Endometrial microvascular endothelial cells (primary cell): ENCODE measurements around the gene IFNGR1. TPM values are rescaled to one million over a fixed set of nuclear protein-coding genes. Genes with fewer than 3 reads are reported as not detected.

ENCODE experiments used
- in situ Hi-C: cut with HindIII; loops from 2 replicates; pipeline ENCODE4 v1.10.0; 2017; ENCODE audit warnings: low sequenced_read_pairs, low pct_unique_long_range_greater_than_20kb; ENCODE audit errors: inconsistent ontology term
- total RNA-seq: library from RNA; depleted of rRNA; stranded (reverse); fragments of >200 nt; gene quantifications from one replicate; pipeline ENCODE4 v1.2.3, GENCODE V29; 2015; ENCODE audit errors: inconsistent ontology term

Gene IFNGR1
- total RNA-seq, 1 donor from 2014 or later: 75.1 TPM

GRCh38 chr6:137237413-137238170 lies 18.4 kb upstream of the IFNGR1 start:
- in situ Hi-C loops: no loop called here

GRCh38 chr6:137236581-137237355 lies 17.6 kb upstream of the IFNGR1 start:
- in situ Hi-C loops: no loop called here

GRCh38 chr6:137235686-137236085 lies 16.5 kb upstream of the IFNGR1 start:
- in situ Hi-C loops: no loop called here

- in situ Hi-C loops: no loop called here
These were observed 15.0 kb upstream of the IFNGR1 start for GRCh38 chr6:137233911-137234863.

GRCh38 chr6:137231895-137232294 lies 12.7 kb upstream of the IFNGR1 start:
- in situ Hi-C loops: no loop called here

- in situ Hi-C loops: no loop called here
These were observed 11.9 kb upstream of the IFNGR1 start for GRCh38 chr6:137230956-137231555.

- in situ Hi-C loops: no loop called here
These were observed 11.4 kb upstream of the IFNGR1 start for GRCh38 chr6:137230547-137230946.

GRCh38 chr6:137229075-137229759 lies 10.0 kb upstream of the IFNGR1 start:
- in situ Hi-C loops: no loop called here

GRCh38 chr6:137227871-137228302 lies 8.7 kb upstream of the IFNGR1 start:
- in situ Hi-C loops: no loop called here

GRCh38 chr6:137226697-137227096 lies 7.5 kb upstream of the IFNGR1 start:
- in situ Hi-C loops: no loop called here

GRCh38 chr6:137224799-137225198 lies 5.6 kb upstream of the IFNGR1 start:
- in situ Hi-C loops: no loop called here

- in situ Hi-C loops: no loop called here
These were observed 4.4 kb upstream of the IFNGR1 start for GRCh38 chr6:137223370-137224131.

GRCh38 chr6:137222381-137222780 lies 3.2 kb upstream of the IFNGR1 start:
- in situ Hi-C loops: no loop called here

- in situ Hi-C loops: no loop called here
These were observed 573 bp upstream of the IFNGR1 start for GRCh38 chr6:137219664-137220252.

- in situ Hi-C loops: no loop called here
These were observed 690 bp downstream of the IFNGR1 start for GRCh38 chr6:137218473-137218916.

GRCh38 chr6:137217801-137218472 lies 1.2 kb downstream of the IFNGR1 start:
- in situ Hi-C loops: no loop called here
